Hematopoietic multipotent progenitor cell treated with erythropoietin and hydrocortisone succinate and interleukin-3 and kit ligand, for 15 days (in vitro differentiated cells): ENCODE data around the gene BMAL1.

ENCODE experiments used
- DNase-seq: peaks from one replicate; pipeline ENCODE4 v3.0.0-alpha.2; 2015; ENCODE audit warnings: low spot score

Gene BMAL1

GRCh38 chr11:13291800-13292199 lies 14.2 kb downstream of the BMAL1 start:
- no peak for DNase-seq

GRCh38 chr11:13292970-13293369 lies 15.4 kb downstream of the BMAL1 start:
- no peak for DNase-seq

- no peak for DNase-seq
Observed at GRCh38 chr11:13294178-13294577, 16.6 kb downstream of the BMAL1 start.

GRCh38 chr11:13294771-13295579 lies 17.4 kb downstream of the BMAL1 start:
- DNase-seq = no peak

- no peak for DNase-seq
Observed at GRCh38 chr11:13297308-13297916, 19.8 kb downstream of the BMAL1 start.

- no peak for DNase-seq
Observed at GRCh38 chr11:13297917-13298356, 20.3 kb downstream of the BMAL1 start.

- DNase-seq = no peak
Observed at GRCh38 chr11:13298765-13299164, 21.2 kb downstream of the BMAL1 start.

- DNase-seq = no peak
Observed at GRCh38 chr11:13301522-13301921, 23.9 kb downstream of the BMAL1 start.

GRCh38 chr11:13302420-13302958 lies 24.9 kb downstream of the BMAL1 start:
- no peak for DNase-seq

GRCh38 chr11:13303668-13304649 lies 26.4 kb downstream of the BMAL1 start:
- DNase-seq = no peak

GRCh38 chr11:13304655-13305335 lies 27.2 kb downstream of the BMAL1 start:
- no peak for DNase-seq

GRCh38 chr11:13308704-13309103 lies 31.1 kb downstream of the BMAL1 start:
- DNase-seq = no peak

GRCh38 chr11:13309156-13309555 lies 31.6 kb downstream of the BMAL1 start:
- no peak for DNase-seq

- no peak for DNase-seq
Observed at GRCh38 chr11:13310443-13310842, 32.9 kb downstream of the BMAL1 start.

GRCh38 chr11:13311570-13311969 lies 34.0 kb downstream of the BMAL1 start:
- DNase-seq = no peak

- DNase-seq = no peak
Observed at GRCh38 chr11:13313005-13313819, 35.6 kb downstream of the BMAL1 start.

- no peak for DNase-seq
Observed at GRCh38 chr11:13314676-13315394, 37.2 kb downstream of the BMAL1 start.

- no peak for DNase-seq
Observed at GRCh38 chr11:13315517-13316432, 38.2 kb downstream of the BMAL1 start.

GRCh38 chr11:13316528-13316961 lies 39.0 kb downstream of the BMAL1 start:
- DNase-seq = no peak
